Liver (tissue), 9 donors: ENCODE results near the gene ZC3HAV1L. TPM values are rescaled to one million over a fixed set of nuclear protein-coding genes. Genes with fewer than 3 reads are reported as not detected.
"Not testable (repeated sequence)": the region's sequence is repeated elsewhere in the genome, so short reads cannot be mapped to it uniquely, and the experiment has no call there.

Experiments used
- DNase-seq: peaks from one replicate; pipeline ENCODE4 v3.0.0-alpha.2; 2017; ENCODE audit warnings: low spot score
- H3K27ac ChIP-seq, 2 donors: one replicate each; pipeline ENCODE4 v1.7.0; 2013; ENCODE audit warnings: inconsistent platforms in 2 of 2, low read length in 2 of 2, control low read depth in 1 of 2, low read depth in 1 of 2, mild to moderate bottlenecking in 1 of 2
- H3K27me3 ChIP-seq, 4 donors: one replicate each; pipeline versions ENCODE4 v1.6.1 to v1.7.0; 2013; ENCODE audit warnings: low read length in 3 of 4, inconsistent platforms in 1 of 4, mild to moderate bottlenecking in 1 of 4, moderate library complexity in 1 of 4; ENCODE audit not compliant: control insufficient read depth in 4 of 4, insufficient read depth in 4 of 4
- H3K36me3 ChIP-seq, 4 donors: one replicate each; pipeline versions ENCODE4 v1.6.1 to v1.7.0; 2013; ENCODE audit warnings: low read length in 3 of 4, mild to moderate bottlenecking in 3 of 4, low read depth in 1 of 4, moderate library complexity in 1 of 4; ENCODE audit not compliant: control insufficient read depth in 4 of 4, insufficient read depth in 3 of 4
- H3K4me1 ChIP-seq, 4 donors: one replicate each; pipeline versions ENCODE4 v1.6.1 to v1.7.0; 2013; ENCODE audit warnings: low read length in 3 of 4, mild to moderate bottlenecking in 3 of 4, moderate library complexity in 1 of 4; ENCODE audit not compliant: control insufficient read depth in 4 of 4, insufficient read depth in 4 of 4
- H3K4me3 ChIP-seq, 3 donors: one replicate each; pipeline versions ENCODE4 v1.6.1 to v1.7.0; 2013; ENCODE audit warnings: low read length in 3 of 3, control low read depth in 1 of 3, low read depth in 1 of 3, mild to moderate bottlenecking in 1 of 3
- H3K9ac ChIP-seq, 2 donors: one replicate each; pipeline ENCODE4 v1.7.0; 2013; ENCODE audit warnings: low read length in 2 of 2, mild to moderate bottlenecking in 2 of 2, moderate library complexity in 2 of 2, control low read depth in 1 of 2, low read depth in 1 of 2
- H3K9me3 ChIP-seq, 4 donors: one replicate each; pipeline versions ENCODE4 v1.6.1 to v1.7.0; 2013; ENCODE audit warnings: low read length in 3 of 4; ENCODE audit not compliant: control insufficient read depth in 4 of 4
- WGBS: extraction: QIAGEN DNeasy Blood & Tissue Kit; methylation state at CpG from one replicate; pipeline ENCODE4 v1.1.7; 2013; 5-methylcytosine and 5-hydroxymethylcytosine counted together
- polyA plus RNA-seq, 2 donors: library from polyadenylated mRNA; stranded (reverse) in 1 of 2; unstranded in 1 of 2; fragments of 200-250 nt in 1 of 2; fragments of >200 nt in 1 of 2; fragmentation: Nextera tagmentation in 1 of 2; extraction: Ambion mirVana in 1 of 2; gene quantifications; one replicate each; pipeline versions ENCODE4 v1.2.1 to v1.2.3, GENCODE V29; 2013 to 2015
- total RNA-seq, 2 donors: library from RNA; depleted of rRNA; stranded (reverse); fragments of >200 nt; gene quantifications; one replicate each; pipeline ENCODE4 v1.2.3, GENCODE V29; 2014
- donor health status: healthy.
- donor health status: healthy.
- donor health status: healthy.
- donor health status: healthy.
- donor health status: healthy.

Gene ZC3HAV1L
- total and polyA plus RNA-seq, 4 donors = 0.19 to 16.2 (median 1.9) TPM

DNA sequence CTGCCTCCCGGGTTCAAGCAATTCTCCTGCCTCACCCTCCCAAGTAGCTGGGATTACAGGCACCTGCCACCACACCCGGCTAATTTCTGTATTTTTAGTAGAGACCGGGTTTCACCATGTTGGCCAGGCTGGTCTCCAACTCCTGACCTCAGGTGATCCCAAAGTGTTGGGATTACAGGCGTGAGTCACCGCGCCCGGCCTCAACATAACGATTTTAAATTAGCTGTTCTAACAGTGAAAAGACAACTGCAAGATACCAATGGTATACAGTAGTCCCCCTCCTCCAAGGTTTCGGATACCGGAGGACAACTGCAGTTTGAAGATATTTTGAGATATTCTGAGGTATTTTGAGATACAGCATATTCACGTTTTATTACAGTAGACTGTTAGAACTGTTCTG lies 59.7 kb downstream of the ZC3HAV1L start:
- H3K27ac ChIP-seq, H3K27me3 ChIP-seq, H3K9ac ChIP-seq, H3K4me3 ChIP-seq, H3K36me3 ChIP-seq, H3K9me3 ChIP-seq, DNase-seq: not testable (repeated sequence)
- peaks cover 0 to 10% (median 4%) of the 10 kb centered on the region in 4 donors for H3K4me1 ChIP-seq
- WGBS = 89% methylated on average over 11 of the region's 11 CpGs

Other genes starting within 250 kb of the ZC3HAV1L start
- gene TMEM213, start 238.0 kb downstream of the ZC3HAV1L start, total RNA-seq = not detected
- not detected for gene TMEM213, start 238.0 kb downstream of the ZC3HAV1L start, polyA plus RNA-seq
- not detected for gene ATP6V0A4, start 237.8 kb downstream of the ZC3HAV1L start, total RNA-seq
- gene ATP6V0A4, start 237.8 kb downstream of the ZC3HAV1L start, polyA plus RNA-seq = not detected
- under 1 TPM; 0.50 to 0.89 TPM for gene KIAA1549, start 54.7 kb downstream of the ZC3HAV1L start, total RNA-seq
- under 1 TPM; 0.13 to 0.33 TPM for gene KIAA1549, start 54.7 kb downstream of the ZC3HAV1L start, polyA plus RNA-seq
- 10 to 100 TPM; 22.3 to 40.5 TPM for gene ZC3HAV1, start 73.7 kb upstream of the ZC3HAV1L start, total RNA-seq
- gene ZC3HAV1, start 73.7 kb upstream of the ZC3HAV1L start, polyA plus RNA-seq = 10 to 100 TPM in 1 of 2 donors, 1 to 10 TPM in 1; 6.6 to 10.8 TPM
- 1 to 10 TPM; 8.3 to 9.1 TPM for gene UBN2, start 195.2 kb upstream of the ZC3HAV1L start, total RNA-seq
- 1 to 10 TPM; 1.1 to 1.3 TPM for gene UBN2, start 195.2 kb upstream of the ZC3HAV1L start, polyA plus RNA-seq